ENCODE data around the gene AACS.
"Not testable (repeated sequence)": the region's sequence is repeated elsewhere in the genome, so short reads cannot be mapped to it uniquely, and the experiment has no call there.

Gene AACS

DNA sequence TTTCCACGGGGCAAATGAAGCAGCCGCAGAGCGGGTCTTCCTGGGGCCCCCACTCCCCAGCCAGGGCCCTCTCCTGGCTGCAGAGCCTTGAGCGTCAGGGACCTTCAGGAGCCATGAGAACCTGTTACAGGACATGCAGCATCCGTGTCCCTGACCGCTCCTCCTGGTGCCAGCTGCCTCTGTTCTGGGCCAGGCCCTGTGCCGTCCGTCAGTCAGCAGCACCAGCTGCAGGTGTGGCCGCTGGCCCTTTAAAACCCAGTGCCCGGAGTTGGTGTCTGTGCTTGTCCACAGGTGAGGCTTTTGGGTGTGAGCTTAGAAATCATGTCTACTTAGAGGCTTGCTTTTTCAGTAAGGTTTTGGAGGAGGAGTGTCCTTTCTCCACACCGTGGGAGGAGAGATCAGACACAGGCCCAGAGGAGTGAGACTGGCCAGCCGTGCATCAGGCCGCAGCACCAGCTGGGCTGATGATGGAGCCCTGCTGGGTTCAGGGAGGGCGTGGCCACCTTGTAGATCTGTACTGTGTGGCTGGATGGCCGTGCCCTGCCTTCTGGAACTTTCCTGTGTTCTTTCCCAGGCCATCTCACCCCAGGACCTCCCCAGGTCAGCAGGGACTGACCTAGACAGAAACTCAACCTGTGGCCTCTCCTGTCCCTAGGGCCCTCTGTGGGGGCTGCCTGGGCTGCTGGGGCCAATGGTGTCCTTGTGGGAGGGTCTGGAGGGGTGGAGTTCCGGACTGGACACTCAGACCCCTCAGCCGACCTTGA, 27.1 kb downstream of the AACS start:
- DNase-seq, result no peak

DNA sequence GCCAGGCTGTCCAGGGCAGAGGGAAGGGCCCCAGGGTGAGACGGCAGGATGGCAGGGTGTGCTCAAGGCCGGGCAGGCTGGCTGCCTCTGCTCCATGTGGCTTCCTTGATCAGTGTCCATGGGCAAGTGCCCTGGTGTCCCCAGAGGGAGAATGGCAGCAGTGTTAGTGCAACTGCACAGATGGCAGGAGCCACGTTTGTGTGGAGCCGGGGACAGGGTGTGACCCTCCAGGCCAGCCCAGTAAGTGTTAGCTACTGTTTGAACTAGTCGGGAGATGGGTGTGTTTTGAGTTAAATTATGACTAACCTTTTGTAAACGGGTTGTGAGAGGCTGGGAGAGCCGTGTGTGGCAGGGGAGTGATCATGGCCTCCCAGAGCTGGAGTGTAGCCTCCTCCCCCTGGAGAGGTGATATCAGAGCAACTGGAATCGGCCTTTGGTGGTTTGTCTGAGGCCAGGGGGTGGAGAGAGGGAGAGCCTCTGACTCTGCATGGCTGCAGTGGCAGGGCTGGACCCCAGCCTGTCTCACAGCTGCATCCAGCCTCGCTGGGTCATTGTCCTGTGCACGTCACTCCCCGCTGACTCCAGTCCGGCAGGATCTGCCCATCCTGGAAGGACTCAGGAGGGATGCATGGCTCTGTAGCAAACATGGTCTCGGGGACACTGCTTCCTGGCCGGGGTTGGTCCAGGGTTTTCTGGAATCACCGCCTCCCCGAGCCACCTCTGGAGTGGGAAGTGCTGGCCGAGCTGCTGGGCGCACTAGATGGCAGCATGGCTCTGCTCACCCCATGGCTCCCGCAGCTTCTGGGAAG, 27.8 kb downstream of the AACS start:
- no peak for DNase-seq

DNA sequence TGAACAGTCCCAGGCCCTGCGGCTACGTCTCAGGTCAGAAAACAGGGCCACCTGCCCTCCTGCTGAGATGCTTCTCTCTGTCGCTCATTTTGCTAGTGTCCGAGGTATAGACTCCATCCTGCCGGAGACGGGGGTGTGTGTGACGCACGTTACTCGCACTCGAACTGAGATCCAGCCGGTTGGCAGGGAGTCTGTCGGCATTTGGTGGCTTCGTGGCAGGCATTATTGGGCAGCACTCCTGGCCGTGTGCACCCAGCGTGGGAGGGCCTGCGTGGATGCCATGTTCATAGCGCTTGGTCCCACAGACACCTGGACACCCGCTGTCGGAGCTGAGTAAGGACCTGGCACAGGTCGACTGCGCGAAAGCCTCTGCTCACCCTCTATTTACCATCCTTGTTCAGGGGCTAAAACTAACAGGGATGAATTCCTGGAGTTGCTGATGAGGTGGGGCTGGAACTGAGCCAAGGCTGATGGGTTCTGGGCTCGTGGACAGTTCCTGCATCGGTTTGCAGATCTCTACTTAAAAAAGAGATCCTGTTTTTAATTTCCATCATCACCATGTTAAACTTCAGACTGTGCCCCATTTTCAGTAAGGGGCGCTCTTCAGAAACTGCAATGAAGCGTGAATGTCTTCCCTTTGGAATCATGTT, 28.6 kb downstream of the AACS start:
- DNase-seq, result no peak

DNA sequence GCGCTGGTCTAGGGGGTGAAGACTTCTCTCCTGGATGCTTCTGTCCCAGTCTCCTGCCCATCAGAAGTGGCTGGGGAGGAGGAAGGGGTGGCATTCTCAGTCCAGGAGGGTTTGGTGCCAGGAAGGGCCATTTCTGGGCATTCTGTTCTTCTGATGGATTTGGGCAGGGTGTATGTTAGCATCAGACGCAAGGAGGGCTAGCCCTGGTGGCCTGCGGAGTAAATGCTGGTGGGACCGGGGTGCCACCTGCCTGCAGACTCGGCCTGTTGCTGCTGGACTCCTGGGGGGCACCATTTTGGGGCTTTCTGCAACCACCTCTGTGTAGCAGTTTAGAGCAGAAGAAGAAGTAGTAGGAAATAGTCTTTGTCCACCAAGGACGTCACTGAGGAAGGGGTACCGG, 31.7 kb downstream of the AACS start:
- no peak for DNase-seq

DNA sequence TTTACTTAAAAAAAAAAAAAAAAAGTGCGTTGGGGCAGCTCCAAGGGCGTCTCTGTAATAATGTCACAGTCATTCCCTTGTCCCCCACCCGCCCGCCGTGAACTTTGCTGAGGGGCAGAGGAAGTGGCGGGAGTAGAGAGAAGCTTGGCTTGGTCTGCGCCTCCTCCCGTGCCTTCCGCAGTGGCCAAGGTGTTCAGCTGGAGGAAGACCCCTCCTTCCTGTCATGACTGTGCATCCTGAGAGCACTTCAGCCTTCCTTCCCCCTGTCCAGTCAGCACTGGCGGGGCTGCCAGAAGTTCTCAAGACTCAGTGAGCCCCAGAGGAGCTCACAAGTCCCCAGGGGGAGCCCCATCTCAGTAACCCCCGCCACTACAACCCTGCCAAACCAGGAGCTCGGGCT, 32.2 kb downstream of the AACS start:
- DNase-seq, result no peak

DNA sequence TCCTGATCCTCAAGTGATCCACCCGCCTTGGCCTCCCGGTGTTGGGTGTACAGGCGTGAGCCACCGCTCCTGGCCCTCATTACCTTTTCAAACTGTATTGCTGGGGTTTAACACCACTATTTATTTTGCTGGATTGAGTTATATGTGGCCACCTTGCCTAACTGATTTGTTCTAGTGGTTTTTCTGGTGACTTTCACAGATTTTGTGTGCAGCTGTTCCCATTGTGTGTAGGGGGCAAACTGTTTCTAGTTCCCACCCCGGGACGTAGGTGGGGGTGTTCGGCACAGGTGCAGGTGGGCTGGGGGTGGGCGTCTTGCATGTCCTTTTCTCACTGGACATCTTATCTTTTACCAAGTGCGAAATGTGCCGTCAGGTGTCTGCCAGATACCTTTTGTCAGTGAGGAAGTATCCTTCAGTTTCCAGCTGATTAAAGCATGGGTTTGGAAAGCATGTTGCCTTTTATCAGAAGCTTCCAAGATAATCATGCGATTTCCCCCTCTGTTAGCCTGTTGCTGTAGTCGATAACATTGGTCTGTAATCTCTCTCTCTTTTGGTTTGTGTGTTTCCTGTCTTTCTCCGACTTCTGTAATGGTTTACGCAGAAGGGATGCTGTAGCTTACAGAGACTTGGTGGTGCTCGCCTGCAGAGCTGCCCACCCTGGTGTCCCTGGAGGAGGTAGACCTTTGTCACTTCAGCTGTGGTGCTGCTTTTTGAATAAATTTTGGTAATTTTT, 33.6 kb downstream of the AACS start:
- DNase-seq, result no peak

DNA sequence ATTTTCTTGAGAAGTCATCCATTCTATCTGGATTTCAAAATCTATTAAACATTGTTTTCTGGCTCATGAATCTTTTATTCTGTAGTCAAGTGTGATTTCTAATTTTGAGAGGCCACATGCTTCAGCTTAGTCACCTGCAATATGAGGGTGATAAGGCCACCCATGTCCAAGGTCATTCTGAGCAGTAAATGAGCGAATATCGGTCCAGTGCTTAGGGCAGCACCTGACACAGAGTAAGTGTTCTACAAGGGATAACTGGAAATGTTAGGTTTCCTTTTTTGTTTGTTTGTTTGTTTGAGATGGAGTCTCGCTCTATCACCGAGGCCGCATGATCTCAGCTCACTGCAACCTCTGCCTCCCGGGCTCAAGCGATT, 34.2 kb downstream of the AACS start:
- no peak for DNase-seq

DNA sequence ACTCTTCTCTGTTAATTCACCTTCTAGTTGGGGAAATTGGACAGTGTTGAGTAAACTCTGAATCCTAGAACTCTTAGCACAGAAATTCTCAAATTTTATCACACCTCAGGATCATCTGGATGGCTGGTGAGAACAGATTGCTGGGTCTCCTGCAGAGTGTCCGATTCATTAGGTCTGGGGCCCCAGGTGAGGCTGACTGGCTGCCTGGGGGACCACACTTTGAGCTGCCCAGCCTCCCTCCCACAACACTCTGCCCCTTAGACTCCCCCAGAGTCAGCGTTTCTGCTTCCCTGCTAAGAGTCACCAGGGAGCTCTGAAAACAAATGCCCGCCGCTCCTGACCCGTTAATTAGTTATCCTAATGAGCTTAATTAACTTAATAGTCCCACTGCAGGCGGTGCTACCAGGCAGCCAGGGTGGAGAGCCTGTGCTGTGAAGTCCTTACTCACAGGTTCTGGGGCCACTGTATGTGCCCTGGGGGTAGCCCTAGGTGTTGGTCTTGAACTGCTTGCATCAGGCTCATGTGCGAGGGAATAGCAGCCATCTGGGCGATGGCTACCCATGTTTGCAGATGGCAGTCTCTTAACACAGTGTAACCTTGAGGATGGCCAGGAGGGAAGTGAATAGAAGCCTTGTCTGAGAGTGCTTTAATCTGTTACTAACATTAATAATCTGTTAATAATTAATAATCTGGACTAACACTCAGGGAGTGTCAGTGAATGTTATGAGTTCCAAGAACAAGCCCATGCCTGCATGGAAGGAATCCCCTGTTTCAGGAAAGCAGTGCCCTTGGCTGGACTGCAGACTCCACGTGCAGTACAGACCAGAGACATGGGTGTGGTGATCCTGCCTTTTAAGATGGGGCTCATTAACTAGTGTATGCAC, 35.6 kb downstream of the AACS start:
- no peak for DNase-seq

DNA sequence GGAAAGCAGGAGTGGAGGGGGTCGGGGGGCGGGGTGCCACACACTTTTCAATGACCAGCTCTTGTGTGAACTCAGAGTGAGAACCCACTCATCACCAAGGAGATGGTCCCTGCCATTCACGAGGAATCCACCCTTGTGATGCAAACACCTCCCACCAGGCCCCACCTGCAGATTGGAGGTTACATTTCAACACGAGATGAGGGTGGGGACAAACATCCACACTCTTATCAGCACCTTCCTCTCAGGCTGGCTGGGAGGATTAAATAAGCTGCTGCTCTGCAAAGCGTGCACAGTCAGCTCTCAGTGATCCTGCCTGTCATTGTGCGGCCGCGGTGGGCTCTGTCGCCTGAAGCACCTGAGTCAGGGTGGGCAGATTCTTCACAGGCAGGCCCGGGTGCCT, 39.7 kb downstream of the AACS start:
- DNase-seq, result no peak

DNA sequence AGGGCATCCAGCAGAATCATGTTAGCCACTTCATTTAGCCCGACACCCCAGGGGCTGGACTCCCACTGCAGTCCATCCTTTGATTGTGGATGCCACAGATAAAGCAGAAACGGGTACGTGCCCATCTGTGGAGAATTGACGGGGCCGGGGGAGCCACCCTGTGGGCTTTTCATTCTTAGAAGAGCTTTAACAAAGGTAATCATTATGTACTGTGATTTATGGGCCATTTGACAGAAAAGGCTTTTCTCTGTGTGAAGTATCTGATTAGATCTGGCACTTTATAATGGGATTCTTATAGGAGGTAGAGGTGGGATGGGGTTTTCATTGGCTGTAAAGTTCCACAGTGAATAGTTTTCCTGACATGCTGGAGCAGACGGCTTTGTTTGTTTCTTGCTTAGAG, 40.4 kb downstream of the AACS start:
- DNase-seq, result no peak

DNA sequence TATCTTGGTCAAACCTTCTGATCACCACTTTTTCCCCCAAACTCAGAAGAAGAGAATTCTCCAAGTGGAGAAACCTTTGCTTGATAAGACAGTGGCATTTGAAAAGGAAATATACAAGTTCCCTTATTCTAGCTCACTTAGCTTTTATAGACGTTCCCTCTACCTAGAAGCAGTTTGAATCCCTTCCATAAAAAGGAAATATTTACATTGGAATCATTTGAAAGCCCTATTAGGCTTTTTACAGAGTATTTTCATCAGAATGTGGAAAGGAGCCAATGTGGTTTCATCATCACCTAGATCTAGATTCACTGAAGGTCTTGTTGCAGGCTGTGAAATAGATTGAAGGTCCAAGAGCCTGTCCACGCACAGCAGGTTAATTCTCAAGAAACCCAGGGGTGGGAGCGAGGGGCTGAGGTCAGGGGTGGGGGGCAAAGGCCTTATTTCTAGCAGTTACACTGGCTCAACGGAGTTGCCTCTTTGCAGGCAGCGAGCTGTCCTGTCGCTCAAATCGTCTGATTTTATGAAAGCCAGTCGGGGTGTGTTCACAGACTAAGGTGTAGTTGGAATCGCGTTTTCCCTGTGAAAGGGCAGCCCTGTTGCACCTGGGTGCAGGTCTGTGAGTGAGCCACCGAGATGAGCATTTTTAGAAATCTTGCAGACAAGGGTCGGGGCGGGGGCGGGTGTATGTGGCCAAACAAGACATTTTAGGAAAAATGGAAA, 45.6 kb downstream of the AACS start:
- DNase-seq, result no peak

DNA sequence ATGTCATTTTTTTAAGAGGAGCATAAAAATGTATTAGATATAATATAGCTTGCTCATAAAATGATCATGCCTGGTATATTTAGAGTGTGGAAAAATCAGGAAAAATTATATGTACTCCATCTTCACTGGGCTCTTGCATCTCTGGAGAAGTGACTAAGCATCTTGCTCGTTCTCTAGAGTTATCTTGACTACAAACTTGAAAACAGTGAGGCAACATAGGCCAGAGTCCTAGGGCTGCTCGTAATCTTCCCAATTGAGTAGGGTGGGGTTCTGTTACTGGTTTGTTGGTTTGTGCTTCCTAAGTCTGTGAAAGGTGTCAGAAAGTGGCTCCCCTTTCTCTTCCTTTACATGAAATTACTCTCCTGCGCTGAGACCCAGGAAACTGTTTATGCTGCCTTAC, 46.2 kb downstream of the AACS start:
- no peak for DNase-seq

DNA sequence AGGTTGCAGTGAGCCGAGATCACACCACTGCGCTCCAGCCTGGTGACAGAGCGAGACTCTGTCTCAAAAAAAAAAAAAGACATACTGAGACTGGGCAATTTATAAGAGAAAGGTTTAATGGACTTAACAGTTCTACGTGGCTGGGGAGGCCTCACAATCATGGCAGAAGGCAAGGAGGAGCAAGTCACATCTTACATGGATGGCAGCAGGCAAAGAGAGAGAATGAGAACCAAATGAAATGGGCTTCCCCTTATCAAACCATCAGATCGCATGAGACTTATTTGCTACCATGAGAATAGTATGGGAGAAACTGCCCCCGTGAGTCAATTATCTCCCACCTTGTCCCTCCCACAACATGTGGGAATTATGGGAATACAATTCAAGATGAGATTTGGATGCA, 47.4 kb downstream of the AACS start:
- DNase-seq, result not testable (repeated sequence)

DNA sequence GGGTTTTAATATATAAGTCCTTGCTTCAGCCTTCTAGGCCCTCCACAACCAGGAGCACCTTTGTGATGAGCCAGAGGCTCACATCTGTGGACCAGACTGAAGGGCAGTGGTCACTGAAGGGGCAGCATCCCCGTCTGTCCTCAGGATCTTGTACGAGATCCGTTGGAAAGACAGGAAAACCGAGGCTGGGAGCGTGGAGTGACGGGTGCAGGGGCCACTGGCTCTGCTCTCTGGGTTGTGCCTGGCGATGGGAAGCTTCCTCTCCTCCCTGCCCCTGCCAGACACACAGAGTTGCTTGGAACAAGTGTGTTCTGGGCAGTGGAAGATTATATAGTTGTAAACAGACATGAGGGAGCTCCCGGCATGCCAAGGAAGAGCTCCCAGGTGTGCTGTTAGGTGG, 48.0 kb downstream of the AACS start:
- no peak for DNase-seq

DNA sequence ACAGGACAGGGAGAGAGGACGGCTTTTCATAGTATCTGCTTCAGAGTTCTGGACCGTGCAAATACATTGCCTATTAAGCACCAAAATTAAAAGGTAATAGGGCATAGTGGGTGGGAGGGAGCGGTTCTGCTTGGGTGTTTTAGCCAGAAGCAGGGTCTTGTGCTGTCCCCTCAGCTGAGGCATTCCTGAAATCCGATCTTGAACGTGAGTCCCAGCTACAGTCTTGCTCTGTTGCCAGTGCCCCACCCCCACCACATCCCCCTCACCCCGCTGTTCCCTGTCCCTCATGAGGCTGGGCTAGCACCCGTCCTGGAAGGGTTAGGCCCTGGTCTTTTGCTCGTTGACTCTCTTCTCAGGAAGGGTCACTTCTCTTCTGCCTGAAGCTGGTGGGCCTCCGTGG, 48.6 kb downstream of the AACS start:
- DNase-seq, result no peak

DNA sequence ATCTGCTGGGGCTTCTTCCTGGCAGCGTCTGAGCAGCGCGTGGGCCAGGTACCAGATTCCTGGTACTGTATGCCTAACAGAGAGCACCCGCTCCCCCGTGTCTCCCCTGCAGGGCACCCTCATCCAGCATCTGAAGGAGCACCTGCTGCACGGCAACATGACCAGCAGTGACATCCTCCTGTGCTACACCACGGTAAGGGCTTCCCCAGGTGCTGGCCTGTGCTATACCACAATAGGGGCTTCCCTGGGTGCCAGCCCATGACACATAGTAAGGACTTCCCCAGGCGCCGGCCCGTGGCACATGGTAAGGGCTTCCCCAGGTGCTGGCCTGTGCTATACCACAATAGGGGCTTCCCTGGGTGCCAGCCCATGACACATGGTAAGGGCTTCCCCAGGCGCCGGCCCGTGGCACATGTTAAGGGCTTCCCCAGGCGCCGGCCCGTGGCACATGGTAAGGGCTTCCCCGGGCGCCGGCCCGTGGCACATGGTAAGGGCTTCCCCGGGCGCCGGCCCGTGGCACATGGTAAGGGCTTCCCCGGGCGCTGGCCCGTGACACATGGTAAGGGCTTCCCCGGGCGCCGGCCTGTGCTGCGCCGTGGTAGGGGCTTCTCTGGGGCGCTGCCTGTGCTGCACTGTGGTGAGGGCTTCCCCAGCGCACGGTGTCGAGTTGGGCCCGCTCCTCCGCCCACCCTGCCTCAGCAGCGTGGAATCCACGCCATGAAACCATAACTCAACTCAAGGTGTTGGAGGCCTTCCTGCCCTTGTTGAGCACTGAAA, 49.3 kb downstream of the AACS start:
- no peak for DNase-seq

DNA sequence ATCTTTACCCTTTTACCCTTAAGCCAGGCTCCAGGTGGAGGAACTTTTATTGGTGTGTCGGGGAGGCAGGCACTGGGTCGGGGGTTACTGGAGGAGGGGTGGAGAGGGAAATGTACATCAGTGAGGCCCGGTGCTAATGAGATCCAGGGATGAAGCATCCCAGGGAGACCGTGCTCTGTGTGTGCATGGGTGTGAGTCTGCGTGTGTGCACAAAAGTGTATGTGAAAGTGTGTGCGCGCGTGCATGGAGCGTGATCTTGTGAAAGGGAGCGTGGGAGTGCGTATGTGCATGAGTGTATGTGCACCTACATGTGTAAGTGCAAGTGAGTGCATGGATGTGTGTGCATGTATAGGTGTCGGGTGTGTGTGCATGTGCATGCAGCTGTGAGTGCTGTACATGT, 55.3 kb downstream of the AACS start:
- no peak for DNase-seq

DNA sequence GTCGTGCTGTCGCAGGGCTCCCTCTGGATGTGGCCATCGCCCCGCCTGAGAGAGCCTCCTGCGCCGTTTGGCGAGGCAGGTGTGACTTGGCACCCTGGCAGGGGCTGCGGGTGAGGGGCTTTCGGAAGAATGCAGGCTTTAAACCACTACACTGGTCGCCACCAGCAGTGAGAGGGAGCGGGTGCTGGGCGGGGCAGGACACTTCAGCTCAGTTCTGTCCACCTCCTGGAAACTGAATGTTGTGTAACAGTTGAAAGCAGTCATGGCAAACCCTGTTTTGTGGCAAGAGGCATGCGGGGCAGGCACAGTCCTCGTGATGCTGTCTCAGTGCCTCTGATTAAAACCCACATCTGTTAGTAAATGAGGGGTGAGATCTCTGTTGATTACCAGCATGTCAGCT, 55.9 kb downstream of the AACS start:
- no peak for DNase-seq

DNA sequence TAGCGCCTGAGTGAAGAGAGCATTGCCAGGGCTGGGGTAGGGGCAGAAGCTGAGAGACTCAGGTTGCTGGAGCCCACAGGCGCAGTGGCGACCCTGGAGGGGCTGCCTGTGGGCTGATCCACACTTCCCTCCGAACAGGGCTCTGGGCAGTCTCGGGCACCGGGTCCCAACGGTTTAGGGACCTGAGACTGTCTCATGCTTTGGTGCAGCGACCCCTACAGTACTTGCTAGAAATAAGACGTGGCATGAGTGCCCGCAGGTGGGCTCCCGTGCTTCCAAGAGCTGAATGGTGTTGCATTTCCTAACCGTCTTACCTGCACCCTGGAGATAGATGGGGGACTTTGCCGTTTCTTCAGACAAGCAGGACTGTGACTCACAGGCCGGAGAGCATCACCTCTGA, 57.4 kb downstream of the AACS start:
- no peak for DNase-seq

DNA sequence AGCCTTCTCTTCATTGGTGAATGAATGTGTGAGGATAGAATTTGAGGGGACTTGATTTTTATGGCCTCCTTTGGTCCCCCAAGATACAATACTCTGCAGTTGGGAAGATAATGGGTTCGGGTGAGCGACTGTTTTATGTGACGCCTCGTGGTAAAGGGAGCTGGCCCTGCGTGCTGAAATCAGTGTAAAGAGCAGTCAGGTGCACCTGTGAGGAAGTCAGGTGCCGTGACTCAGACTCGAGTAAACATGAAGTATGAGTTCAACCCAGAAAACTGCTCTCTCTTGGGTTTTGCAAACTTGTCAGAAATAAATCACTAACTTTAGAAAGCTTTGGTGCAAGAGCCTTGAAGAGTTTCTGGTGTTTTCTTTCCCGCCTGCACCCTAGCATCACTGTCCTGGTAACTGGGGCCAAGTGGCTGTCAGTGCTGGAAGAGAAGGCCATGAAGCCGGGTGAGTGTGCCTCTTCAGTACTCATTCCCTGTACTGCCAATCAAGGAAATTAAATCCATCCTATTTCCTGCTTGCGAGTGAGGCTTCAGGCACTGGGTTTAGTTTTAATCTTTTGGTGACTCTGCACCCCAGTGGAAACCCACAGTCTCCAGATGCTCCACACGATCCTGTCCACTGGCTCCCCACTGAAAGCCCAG, 59.2 kb downstream of the AACS start:
- DNase-seq, result no peak

Measured in effector CD4-positive, alpha-beta T cell (primary cell).